Ovary (tissue), 3 donors: ENCODE results near the gene SRGAP3.

ENCODE experiments used
- POLR2A ChIP-seq: fragments of 450-650 bp; IDR thresholded peaks from one replicate; pipeline ENCODE4 v1.6.1; 2017; ENCODE audit warnings: antibody characterized with exemption, mild to moderate bottlenecking, moderate library complexity
- TF ChIP-seq, protein P1 (sequence below), 3 donors: fragments of 450-650 bp in 2 of 3; fragments of 200-600 bp in 1 of 3; IDR thresholded peaks; one replicate each; pipeline versions ENCODE4 v1.5.1 to v1.8.0; 2016 to 2022; ENCODE audit warnings: antibody characterized with exemption in 3 of 3, mild to moderate bottlenecking in 1 of 3
- donor health status: DM: no; HTN: no; CAD: no.

DNA sequence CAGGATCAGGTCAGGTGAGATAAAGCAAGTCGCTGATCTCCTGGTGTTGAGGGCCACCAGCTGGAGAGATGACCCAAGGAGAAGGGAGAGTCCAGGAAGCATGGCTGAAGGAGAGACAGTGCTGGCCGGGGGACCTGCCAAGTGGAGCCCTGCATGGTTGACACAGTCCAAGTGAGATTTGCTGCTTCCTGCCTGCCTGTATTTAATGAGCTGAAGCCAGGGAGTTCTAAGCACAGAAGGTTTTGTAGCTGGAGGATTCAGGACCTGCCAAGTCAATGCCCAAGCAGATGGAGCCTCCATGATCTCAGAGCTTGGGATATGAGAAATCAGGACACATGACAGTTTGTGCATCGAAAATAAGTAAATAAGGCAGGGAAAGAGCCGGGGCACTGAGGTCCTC lies 125.6 kb downstream of the SRGAP3 start:
- TF ChIP-seq, protein P1, sequence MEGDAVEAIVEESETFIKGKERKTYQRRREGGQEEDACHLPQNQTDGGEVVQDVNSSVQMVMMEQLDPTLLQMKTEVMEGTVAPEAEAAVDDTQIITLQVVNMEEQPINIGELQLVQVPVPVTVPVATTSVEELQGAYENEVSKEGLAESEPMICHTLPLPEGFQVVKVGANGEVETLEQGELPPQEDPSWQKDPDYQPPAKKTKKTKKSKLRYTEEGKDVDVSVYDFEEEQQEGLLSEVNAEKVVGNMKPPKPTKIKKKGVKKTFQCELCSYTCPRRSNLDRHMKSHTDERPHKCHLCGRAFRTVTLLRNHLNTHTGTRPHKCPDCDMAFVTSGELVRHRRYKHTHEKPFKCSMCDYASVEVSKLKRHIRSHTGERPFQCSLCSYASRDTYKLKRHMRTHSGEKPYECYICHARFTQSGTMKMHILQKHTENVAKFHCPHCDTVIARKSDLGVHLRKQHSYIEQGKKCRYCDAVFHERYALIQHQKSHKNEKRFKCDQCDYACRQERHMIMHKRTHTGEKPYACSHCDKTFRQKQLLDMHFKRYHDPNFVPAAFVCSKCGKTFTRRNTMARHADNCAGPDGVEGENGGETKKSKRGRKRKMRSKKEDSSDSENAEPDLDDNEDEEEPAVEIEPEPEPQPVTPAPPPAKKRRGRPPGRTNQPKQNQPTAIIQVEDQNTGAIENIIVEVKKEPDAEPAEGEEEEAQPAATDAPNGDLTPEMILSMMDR (IDR thresholded peaks at IDR 0.05), result no peak
- no peak for TF ChIP-seq POLR2A
